HepG2 (cell line): ENCODE measurements around the gene ADCY9. TPM values are rescaled to one million over a fixed set of nuclear protein-coding genes. Genes with fewer than 3 reads are reported as not detected.

Experiments
- CHD2 ChIP-seq: IDR thresholded peaks from 2 replicates; pipeline ENCODE4 v1.6.1; 2011; ENCODE audit warnings: low read depth, low read length, improper control_type of control experiment
- EEA1 ChIP-seq: sonication (generic); formaldehyde crosslinking; IDR thresholded peaks from 2 replicates; pipeline ENCODE4 v1.5.1; 2020; ENCODE audit warnings: mild to moderate bottlenecking, missing genetic modification reagents, borderline replicate concordance
- FOXA3 ChIP-seq: IDR thresholded peaks from 2 replicates; pipeline ENCODE4 v1.6.1; 2016; ENCODE audit warnings: missing genetic modification reagents, missing compliant biosample characterization
- MAF1 ChIP-seq: sonication (generic); formaldehyde crosslinking; IDR thresholded peaks from 2 replicates; pipeline ENCODE4 v1.5.0; 2020; ENCODE audit warnings: missing genetic modification reagents, borderline replicate concordance
- NBN ChIP-seq: fragments of 450-650 bp; conservative IDR thresholded peaks from 2 replicates; pipeline ENCODE4 v1.6.1; 2017
- POLR2A ChIP-seq, 2 experiments: IDR thresholded peaks; 2 replicates each; pipeline ENCODE4 v1.6.1; 2011; ENCODE audit warnings: low read depth in 2 of 2, low read length in 2 of 2, mild to moderate bottlenecking in 1 of 2, moderate library complexity in 1 of 2; ENCODE audit not compliant: insufficient read depth in 1 of 2
- SP1 ChIP-seq, 2 experiments: fragments of 450-650 bp in 1 of 2; sonication (generic) in 1 of 2; formaldehyde crosslinking in 1 of 2; IDR thresholded peaks; 2 replicates each; pipeline versions ENCODE4 v1.4.0 to v1.6.1; 2016 to 2020; ENCODE audit warnings: missing genetic modification reagents in 1 of 2
- U2AF2 ChIP-seq: fragments of 200-400 bp; formaldehyde crosslinking; IDR thresholded peaks from 2 replicates; pipeline ENCODE4 v1.6.1; 2017; ENCODE audit warnings: low read depth, mild to moderate bottlenecking, low read length
- ZBTB42 ChIP-seq: sonication (generic); formaldehyde crosslinking; IDR thresholded peaks from 2 replicates; pipeline ENCODE4 v1.5.0; 2020; ENCODE audit warnings: mild to moderate bottlenecking, missing genetic modification reagents
- ZFP82 ChIP-seq: sonication (generic); formaldehyde crosslinking; IDR thresholded peaks from 2 replicates; pipeline ENCODE4 v1.5.1; 2020; ENCODE audit warnings: mild to moderate bottlenecking, missing genetic modification reagents, borderline replicate concordance
- ZNF260 ChIP-seq: sonication (generic); formaldehyde crosslinking; IDR thresholded peaks from 2 replicates; pipeline ENCODE4 v1.4.0; 2020; ENCODE audit warnings: missing genetic modification reagents, low read depth, mild to moderate bottlenecking, borderline replicate concordance
- ZNF652 ChIP-seq: IDR thresholded peaks from 2 replicates; pipeline ENCODE4 v1.6.1; 2016; ENCODE audit warnings: low read depth, borderline replicate concordance
- ZNF672 ChIP-seq: sonication (generic); formaldehyde crosslinking; IDR thresholded peaks from 2 replicates; pipeline ENCODE4 v1.8.1; 2022; ENCODE audit warnings: missing genetic modification reagents
- polyA plus RNA-seq, 8 experiments: library from polyadenylated mRNA; depleted of rRNA in 3 of 8; stranded (reverse) in 7 of 8; unstranded in 1 of 8; fragments of >200 nt; fragmentation: Illumina TruSeq in 4 of 8; extraction: Trizol in 4 of 8; gene quantifications; 2 replicates each; pipeline versions ENCODE4 v1.2.1 to v1.2.3, GENCODE V29; 2011 to 2016; ENCODE audit warnings: low read depth in 4 of 8, missing spikeins in 1 of 8, mixed read lengths in 1 of 8; ENCODE audit not compliant: insufficient read depth in 1 of 8
- total RNA-seq, 5 experiments: library from RNA; depleted of rRNA; stranded (reverse); fragments of >200 nt; fragmentation: Illumina TruSeq; extraction: Trizol; gene quantifications; 2 replicates each; pipeline ENCODE4 v1.2.3, GENCODE V29; 2016; ENCODE audit warnings: low read depth in 1 of 5
- TF ChIP-seq, protein P1 (sequence below): sonication (generic); formaldehyde crosslinking; IDR thresholded peaks from one replicate; pipeline ENCODE4 v1.5.1; 2020; ENCODE audit warnings: mild to moderate bottlenecking, missing genetic modification reagents; ENCODE audit errors: not compliant biosample characterization
- TF ChIP-seq, protein P2 (sequence below): IDR thresholded peaks from 2 replicates; pipeline ENCODE4 v1.6.1; 2012; ENCODE audit warnings: inconsistent platforms
- TF ChIP-seq, protein P3 (sequence below): sonication (generic); formaldehyde crosslinking; IDR thresholded peaks from 2 replicates; pipeline ENCODE4 v1.4.0; 2020; ENCODE audit warnings: missing genetic modification reagents, mild to moderate bottlenecking, borderline replicate concordance
- TF ChIP-seq, protein P4 (sequence below): sonication (generic); formaldehyde crosslinking; IDR thresholded peaks from 2 replicates; pipeline ENCODE4 v1.5.1; 2020; ENCODE audit warnings: mild to moderate bottlenecking, missing genetic modification reagents, moderate library complexity

Gene ADCY9
- total and polyA plus RNA-seq, 2 of the 13 experiments (the other 11 are each of a cell fraction or from before 2014, with no cell fraction given), result 11.2 to 13.9 TPM

DNA sequence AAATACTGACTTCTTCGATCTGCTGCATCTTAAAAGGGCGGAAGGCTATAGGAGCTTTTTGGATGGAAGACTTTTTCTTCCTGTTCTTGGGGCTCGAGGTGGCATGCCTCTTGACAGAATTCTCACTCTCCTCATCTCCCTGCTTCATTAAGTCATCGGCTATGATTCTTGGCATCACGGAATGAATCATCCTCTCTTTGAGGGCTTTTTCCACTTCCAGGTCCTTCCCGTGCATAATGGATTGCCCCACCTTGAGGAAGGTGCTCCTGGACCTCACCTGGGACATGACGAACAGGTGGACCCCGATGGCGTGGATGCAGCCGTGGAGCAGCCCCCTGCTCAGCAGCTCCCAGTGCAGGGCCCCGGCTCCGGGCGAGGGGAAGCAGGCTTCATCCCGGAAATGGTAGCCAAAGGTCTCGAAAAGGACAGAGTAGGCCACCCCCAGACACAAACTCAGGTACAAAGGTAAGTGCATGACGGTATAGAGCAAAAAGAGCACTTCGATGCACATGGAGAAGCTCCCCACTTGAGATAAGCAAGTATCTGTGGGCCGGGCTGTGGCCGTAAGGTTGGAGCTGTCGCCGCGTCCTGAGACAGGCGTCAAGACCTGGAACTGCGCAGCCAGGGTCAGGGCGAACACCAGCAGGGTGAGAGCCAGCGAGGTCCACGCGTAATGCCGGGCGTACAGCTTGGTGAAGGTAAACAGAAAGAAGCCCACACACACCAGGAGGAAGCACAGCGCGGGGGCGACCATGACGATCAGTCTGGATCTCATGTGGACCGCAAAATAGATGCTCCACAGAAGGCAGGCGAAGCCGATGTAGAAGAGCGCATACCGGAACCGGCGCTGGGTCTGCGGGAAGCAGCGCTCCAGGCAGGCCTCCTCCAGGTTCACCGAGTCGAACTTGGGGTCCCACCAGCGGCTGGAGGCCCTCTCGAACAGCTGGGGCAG, 1.7 kb downstream of the ADCY9 start (continued):
- no peak for TF ChIP-seq ZNF672 (CRISPR knock-in tag)
- 0 out of 2 replicates have a peak, but pooled peaks have one; percentile 10 for TF ChIP-seq ZBTB42 (CRISPR knock-in tag)
- TF ChIP-seq ZFP82 (CRISPR knock-in tag), result no peak
- TF ChIP-seq, protein P1, sequence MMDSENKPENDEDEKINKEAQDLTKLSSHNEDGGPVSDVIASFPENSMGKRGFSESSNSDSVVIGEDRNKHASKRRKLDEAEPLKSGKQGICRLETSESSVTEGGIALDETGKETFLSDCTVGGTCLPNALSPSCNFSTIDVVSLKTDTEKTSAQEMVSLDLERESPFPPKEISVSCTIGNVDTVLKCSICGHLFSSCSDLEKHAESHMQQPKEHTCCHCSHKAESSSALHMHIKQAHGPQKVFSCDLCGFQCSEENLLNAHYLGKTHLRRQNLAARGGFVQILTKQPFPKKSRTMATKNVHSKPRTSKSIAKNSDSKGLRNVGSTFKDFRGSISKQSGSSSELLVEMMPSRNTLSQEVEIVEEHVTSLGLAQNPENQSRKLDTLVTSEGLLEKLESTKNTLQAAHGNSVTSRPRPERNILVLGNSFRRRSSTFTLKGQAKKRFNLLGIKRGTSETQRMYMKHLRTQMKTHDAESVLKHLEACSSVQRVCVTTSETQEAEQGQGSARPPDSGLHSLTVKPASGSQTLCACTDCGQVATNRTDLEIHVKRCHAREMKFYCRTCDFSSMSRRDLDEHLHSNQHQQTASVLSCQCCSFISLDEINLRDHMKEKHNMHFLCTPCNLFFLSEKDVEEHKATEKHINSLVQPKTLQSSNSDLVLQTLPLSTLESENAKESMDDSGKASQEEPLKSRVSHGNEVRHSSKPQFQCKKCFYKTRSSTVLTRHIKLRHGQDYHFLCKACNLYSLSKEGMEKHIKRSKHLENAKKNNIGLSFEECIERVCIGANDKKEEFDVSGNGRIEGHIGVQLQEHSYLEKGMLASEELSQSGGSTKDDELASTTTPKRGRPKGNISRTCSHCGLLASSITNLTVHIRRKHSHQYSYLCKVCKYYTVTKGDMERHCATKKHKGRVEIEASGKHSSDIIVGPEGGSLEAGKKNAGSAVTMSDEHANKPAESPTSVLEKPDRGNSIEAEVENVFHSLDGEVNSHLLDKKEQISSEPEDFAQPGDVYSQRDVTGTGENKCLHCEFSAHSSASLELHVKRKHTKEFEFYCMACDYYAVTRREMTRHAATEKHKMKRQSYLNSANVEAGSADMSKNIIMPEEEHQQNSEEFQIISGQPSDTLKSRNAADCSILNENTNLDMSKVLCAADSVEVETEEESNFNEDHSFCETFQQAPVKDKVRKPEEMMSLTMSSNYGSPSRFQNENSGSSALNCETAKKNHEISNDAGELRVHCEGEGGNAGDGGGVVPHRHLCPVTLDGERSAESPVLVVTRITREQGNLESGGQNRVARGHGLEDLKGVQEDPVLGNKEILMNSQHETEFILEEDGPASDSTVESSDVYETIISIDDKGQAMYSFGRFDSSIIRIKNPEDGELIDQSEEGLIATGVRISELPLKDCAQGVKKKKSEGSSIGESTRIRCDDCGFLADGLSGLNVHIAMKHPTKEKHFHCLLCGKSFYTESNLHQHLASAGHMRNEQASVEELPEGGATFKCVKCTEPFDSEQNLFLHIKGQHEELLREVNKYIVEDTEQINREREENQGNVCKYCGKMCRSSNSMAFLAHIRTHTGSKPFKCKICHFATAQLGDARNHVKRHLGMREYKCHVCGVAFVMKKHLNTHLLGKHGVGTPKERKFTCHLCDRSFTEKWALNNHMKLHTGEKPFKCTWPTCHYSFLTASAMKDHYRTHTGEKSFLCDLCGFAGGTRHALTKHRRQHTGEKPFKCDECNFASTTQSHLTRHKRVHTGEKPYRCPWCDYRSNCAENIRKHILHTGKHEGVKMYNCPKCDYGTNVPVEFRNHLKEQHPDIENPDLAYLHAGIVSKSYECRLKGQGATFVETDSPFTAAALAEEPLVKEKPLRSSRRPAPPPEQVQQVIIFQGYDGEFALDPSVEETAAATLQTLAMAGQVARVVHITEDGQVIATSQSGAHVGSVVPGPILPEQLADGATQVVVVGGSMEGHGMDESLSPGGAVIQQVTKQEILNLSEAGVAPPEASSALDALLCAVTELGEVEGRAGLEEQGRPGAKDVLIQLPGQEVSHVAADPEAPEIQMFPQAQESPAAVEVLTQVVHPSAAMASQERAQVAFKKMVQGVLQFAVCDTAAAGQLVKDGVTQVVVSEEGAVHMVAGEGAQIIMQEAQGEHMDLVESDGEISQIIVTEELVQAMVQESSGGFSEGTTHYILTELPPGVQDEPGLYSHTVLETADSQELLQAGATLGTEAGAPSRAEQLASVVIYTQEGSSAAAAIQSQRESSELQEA, result no peak
- no peak for TF ChIP-seq MAF1
- TF ChIP-seq FOXA3 (CRISPR knock-in tag), result no peak
- no peak for TF ChIP-seq SP1 (IDR thresholded peaks at IDR 0.05)
- TF ChIP-seq SP1 (CRISPR knock-in tag; IDR thresholded peaks at IDR 0.05), result no peak
- TF ChIP-seq, protein P2, sequence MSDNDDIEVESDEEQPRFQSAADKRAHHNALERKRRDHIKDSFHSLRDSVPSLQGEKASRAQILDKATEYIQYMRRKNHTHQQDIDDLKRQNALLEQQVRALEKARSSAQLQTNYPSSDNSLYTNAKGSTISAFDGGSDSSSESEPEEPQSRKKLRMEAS, result peak; percentile 51; the same call in 1 of the 2 replicates
- TF ChIP-seq, protein P3, sequence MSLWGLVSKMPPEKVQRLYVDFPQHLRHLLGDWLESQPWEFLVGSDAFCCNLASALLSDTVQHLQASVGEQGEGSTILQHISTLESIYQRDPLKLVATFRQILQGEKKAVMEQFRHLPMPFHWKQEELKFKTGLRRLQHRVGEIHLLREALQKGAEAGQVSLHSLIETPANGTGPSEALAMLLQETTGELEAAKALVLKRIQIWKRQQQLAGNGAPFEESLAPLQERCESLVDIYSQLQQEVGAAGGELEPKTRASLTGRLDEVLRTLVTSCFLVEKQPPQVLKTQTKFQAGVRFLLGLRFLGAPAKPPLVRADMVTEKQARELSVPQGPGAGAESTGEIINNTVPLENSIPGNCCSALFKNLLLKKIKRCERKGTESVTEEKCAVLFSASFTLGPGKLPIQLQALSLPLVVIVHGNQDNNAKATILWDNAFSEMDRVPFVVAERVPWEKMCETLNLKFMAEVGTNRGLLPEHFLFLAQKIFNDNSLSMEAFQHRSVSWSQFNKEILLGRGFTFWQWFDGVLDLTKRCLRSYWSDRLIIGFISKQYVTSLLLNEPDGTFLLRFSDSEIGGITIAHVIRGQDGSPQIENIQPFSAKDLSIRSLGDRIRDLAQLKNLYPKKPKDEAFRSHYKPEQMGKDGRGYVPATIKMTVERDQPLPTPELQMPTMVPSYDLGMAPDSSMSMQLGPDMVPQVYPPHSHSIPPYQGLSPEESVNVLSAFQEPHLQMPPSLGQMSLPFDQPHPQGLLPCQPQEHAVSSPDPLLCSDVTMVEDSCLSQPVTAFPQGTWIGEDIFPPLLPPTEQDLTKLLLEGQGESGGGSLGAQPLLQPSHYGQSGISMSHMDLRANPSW, result no peak
- no peak for TF ChIP-seq EEA1 (CRISPR knock-in tag)
- no peak for TF ChIP-seq ZNF652 (CRISPR knock-in tag)
- no peak for TF ChIP-seq NBN
- no peak for TF ChIP-seq U2AF2
- TF ChIP-seq ZNF260, result no peak
- TF ChIP-seq, protein P4, sequence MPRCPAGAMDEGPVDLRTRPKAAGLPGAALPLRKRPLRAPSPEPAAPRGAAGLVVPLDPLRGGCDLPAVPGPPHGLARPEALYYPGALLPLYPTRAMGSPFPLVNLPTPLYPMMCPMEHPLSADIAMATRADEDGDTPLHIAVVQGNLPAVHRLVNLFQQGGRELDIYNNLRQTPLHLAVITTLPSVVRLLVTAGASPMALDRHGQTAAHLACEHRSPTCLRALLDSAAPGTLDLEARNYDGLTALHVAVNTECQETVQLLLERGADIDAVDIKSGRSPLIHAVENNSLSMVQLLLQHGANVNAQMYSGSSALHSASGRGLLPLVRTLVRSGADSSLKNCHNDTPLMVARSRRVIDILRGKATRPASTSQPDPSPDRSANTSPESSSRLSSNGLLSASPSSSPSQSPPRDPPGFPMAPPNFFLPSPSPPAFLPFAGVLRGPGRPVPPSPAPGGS, result no peak
- TF ChIP-seq POLR2A (IDR thresholded peaks at IDR 0.05; ENCODE audit: insufficient read depth in 1 of 2, low read depth in 2 of 2, low read length in 2 of 2), result no peak
- no peak for TF ChIP-seq CHD2
